H54 (cell line): ENCODE measurements around the gene BLOC1S3.

Source experiments
- DNase-seq: peaks from one replicate; pipeline ENCODE4 v3.0.0; 2011; ENCODE audit warnings: low spot score, mixed read lengths; ENCODE audit not compliant: insufficient read length
- FAIRE-seq: peaks from 3 replicates; lab custom pipeline; 2011; peaks lifted over from hg19 to GRCh38; lab: Jason Lieb, UNC
- POLR2A ChIP-seq: IDR thresholded peaks from 2 replicates; pipeline ENCODE4 v1.6.1; 2011; ENCODE audit warnings: low read depth, mild to moderate bottlenecking, low read length

BLOC1S3 gene

GRCh38 chr19:45151821-45152503, 26.6 kb upstream of the BLOC1S3 start:
- FAIRE-seq: no peak

DNA sequence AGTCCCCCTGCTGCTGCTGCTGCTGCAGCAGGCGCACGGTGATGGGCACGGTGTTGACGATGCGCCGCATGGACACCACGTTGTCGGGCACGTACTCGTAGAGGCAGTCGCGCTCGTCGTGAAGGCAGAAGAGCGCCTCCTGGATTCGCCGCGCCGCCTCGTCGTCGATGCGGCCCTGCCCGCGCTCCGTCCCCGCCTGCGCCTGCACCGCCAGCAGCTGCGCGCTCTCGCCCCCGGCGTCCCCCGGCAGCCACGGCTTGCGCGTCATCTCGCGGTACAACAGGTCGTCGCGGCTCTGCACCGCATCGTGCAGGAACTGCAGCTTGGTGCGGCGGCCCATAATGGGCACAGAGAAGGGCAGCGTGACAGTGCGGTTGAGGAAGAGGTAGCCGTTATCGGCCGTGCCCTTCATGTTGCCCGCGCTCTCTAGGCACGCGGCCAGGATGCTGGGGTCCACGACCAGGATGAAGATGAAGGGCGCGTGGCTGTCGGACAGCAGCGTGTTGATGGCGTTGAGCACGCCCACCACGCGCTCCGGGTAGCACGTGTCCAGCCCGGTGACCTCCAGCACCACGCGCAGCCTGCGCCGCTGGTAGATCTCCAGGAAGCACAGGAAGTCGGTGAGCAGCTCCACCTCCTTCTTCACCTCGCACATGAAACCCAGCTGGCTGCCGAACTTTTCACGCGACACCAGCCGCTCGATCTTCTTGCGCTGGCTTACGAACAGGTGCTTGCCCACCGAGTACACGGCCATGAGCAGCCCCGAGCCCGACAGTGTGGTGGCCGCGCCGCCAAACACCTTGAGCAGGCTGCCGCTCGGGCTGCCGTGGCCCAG, 25.9 kb upstream of the BLOC1S3 start:
- no peak for FAIRE-seq

More at GRCh38 chr19:45151821-45152503, 26.6 kb upstream of the BLOC1S3 start:
- no peak for TF ChIP-seq POLR2A
- no peak for DNase-seq

DNA sequence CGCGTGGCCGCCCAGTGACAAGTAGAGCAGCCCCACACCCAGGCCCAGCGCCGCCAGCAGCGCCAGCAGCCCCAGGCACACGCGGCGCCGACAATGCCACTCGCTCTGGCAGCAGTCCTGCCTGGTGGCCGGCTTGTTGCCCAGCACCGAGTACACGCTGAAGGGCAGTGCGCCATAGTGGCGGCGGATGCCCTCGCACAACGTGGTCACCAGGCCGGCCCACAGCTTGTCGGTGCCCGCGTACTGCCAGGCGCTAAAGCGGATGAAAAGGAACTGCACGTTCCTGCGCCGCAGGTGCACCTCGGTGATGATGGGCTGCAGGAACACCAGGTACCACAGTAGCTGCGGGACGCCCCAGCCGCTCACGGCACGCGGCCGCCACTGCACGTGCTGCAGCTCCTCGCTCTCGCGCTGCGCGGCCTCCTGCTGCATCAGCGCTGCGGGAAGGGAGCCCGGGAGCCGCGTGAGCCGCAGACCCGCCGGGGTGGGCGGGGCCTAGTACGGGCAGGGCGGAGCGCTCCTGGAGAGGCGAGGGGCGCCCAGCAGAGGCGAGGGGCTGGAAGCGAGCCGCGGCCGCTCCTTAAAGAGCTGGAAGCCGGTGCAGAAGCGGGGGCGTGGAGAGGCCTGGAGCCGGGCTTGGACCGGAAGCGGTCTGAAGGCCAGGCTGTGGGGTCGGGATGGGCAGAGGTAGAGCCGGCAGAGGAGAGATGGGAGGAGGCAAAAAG, 25.1 kb upstream of the BLOC1S3 start:
- FAIRE-seq (no peak), DNase-seq (no peak)
- no peak for TF ChIP-seq POLR2A

More for the DNA sequence above, 25.9 kb upstream of the BLOC1S3 start:
- no peak for TF ChIP-seq POLR2A
- no peak for DNase-seq

GRCh38 chr19:45154064-45154827, 24.3 kb upstream of the BLOC1S3 start:
- TF ChIP-seq POLR2A: no peak
- FAIRE-seq: peak; percentile 88
- DNase-seq: peak; percentile 89

DNA sequence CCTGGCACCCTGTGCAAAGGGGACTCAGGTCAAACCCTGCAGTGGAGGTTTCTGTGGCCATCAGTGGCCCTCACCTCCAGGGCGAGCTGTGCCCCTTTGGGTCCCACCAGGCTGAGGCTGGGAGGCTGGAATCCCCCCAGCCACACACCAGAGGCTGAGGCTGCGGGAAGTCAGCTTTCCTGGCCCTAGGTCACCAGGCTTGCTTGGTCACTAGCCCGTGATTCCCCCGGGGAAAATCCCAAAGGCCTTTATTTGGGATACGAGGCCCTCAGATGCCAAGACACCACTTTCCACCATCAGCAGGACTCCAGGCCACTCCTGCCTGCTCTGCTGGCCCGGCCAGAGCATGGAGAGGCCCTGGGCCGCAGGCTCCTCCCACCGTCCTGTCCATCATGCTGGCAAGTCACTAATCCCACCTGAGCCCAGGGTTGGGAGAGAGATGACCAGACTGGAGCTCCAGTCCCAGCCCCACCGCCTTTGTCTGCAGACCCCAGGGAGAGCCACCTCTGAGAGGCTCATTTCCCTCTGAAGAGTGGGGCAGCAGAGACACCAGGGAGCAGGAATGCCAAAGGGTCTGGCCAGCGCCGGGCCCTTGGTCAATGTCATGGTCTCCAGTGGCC, 22.5 kb upstream of the BLOC1S3 start:
- TF ChIP-seq POLR2A: no peak
- FAIRE-seq: no peak

GRCh38 chr19:45156751-45157150, 21.8 kb upstream of the BLOC1S3 start:
- FAIRE-seq: no peak
- DNase-seq: no peak
- no peak for TF ChIP-seq POLR2A

More for the DNA sequence above, 22.5 kb upstream of the BLOC1S3 start:
- DNase-seq: no peak

GRCh38 chr19:45158503-45159209, 19.9 kb upstream of the BLOC1S3 start:
- no peak for FAIRE-seq
- DNase-seq: no peak
- TF ChIP-seq POLR2A: no peak

GRCh38 chr19:45159210-45159970, 19.2 kb upstream of the BLOC1S3 start:
- FAIRE-seq: no peak
- DNase-seq: no peak
- no peak for TF ChIP-seq POLR2A

GRCh38 chr19:45159971-45160324, 18.6 kb upstream of the BLOC1S3 start:
- FAIRE-seq (no peak), DNase-seq (no peak)
- no peak for TF ChIP-seq POLR2A

GRCh38 chr19:45160870-45161737, 17.5 kb upstream of the BLOC1S3 start, which contains the start of gene NKPD1:
NKPD1 (minus strand) TSS chr19:45160982; CDS start chr19:45160150, 832 bp downstream.
- DNase-seq: no peak
- no peak for TF ChIP-seq POLR2A

More at GRCh38 chr19:45160870-45161737, 17.5 kb upstream of the BLOC1S3 start, which contains the start of gene NKPD1:
- no peak for FAIRE-seq
